Measurements from ENCODE around the gene ALG2. TPM values are rescaled to one million over a fixed set of nuclear protein-coding genes. Genes with fewer than 3 reads are reported as not detected.

ALG2 gene
- polyA plus RNA-seq, 1 of the 3 experiments (the other 2 are of a cell fraction): 31.6 TPM

DNA sequence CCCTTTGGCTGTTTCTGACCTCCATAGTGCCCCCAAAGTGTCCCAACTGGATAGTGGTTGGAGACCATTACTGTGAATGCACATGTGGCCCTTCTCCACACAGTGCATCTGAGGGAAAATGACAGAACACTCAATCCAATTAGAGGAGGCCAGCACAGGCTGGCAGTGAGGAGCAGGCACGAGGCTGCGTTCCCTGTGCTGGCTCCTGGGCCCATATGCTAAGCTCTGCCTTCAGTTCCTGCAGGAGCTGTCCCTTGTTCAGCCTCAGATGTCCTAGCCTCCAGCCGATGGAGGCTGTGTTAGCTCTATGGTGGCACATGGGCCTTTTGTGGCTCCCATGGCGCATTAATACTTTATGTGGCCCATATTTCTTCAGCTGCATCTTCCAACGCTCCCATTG lies 35.8 kb downstream of the ALG2 start (continued):
- TF ChIP-seq, protein P1, sequence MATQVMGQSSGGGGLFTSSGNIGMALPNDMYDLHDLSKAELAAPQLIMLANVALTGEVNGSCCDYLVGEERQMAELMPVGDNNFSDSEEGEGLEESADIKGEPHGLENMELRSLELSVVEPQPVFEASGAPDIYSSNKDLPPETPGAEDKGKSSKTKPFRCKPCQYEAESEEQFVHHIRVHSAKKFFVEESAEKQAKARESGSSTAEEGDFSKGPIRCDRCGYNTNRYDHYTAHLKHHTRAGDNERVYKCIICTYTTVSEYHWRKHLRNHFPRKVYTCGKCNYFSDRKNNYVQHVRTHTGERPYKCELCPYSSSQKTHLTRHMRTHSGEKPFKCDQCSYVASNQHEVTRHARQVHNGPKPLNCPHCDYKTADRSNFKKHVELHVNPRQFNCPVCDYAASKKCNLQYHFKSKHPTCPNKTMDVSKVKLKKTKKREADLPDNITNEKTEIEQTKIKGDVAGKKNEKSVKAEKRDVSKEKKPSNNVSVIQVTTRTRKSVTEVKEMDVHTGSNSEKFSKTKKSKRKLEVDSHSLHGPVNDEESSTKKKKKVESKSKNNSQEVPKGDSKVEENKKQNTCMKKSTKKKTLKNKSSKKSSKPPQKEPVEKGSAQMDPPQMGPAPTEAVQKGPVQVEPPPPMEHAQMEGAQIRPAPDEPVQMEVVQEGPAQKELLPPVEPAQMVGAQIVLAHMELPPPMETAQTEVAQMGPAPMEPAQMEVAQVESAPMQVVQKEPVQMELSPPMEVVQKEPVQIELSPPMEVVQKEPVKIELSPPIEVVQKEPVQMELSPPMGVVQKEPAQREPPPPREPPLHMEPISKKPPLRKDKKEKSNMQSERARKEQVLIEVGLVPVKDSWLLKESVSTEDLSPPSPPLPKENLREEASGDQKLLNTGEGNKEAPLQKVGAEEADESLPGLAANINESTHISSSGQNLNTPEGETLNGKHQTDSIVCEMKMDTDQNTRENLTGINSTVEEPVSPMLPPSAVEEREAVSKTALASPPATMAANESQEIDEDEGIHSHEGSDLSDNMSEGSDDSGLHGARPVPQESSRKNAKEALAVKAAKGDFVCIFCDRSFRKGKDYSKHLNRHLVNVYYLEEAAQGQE (IDR thresholded peaks at IDR 0.05; ENCODE audit: low read depth, low read length): no peak
- TF ChIP-seq, protein P2, sequence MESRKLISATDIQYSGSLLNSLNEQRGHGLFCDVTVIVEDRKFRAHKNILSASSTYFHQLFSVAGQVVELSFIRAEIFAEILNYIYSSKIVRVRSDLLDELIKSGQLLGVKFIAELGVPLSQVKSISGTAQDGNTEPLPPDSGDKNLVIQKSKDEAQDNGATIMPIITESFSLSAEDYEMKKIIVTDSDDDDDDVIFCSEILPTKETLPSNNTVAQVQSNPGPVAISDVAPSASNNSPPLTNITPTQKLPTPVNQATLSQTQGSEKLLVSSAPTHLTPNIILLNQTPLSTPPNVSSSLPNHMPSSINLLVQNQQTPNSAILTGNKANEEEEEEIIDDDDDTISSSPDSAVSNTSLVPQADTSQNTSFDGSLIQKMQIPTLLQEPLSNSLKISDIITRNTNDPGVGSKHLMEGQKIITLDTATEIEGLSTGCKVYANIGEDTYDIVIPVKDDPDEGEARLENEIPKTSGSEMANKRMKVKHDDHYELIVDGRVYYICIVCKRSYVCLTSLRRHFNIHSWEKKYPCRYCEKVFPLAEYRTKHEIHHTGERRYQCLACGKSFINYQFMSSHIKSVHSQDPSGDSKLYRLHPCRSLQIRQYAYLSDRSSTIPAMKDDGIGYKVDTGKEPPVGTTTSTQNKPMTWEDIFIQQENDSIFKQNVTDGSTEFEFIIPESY (IDR thresholded peaks at IDR 0.05; ENCODE audit: borderline replicate concordance, low read depth): no peak
- TF ChIP-seq SIN3A (IDR thresholded peaks at IDR 0.05; ENCODE audit: borderline replicate concordance, low read depth, low read length) (no peak), POLR2AphosphoS5 (IDR thresholded peaks at IDR 0.05; ENCODE audit: low read depth, low read length) (no peak), FOXM1 (IDR thresholded peaks at IDR 0.05; ENCODE audit: low read depth) (no peak), MXI1 (IDR thresholded peaks at IDR 0.05; ENCODE audit: low read depth, low read length) (peak; percentile 81)
- TF ChIP-seq, protein P3, sequence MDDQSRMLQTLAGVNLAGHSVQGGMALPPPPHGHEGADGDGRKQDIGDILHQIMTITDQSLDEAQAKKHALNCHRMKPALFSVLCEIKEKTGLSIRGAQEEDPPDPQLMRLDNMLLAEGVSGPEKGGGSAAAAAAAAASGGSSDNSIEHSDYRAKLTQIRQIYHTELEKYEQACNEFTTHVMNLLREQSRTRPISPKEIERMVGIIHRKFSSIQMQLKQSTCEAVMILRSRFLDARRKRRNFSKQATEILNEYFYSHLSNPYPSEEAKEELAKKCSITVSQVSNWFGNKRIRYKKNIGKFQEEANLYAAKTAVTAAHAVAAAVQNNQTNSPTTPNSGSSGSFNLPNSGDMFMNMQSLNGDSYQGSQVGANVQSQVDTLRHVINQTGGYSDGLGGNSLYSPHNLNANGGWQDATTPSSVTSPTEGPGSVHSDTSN (IDR thresholded peaks at IDR 0.05): no peak

DNA sequence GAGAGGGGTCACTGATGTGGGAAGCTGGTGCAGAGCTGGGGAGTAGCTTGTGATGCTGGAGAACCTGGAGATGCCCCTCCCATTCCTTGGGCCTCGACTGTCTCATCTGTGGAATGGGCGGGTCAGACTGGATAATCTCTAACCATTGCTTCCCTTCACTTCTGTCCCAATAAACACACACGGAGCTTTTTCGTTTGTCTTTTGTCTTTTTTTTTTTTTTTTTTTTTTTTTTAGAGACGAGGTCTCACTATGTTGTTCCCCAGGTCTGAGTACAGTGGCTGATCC lies 36.5 kb downstream of the ALG2 start:
- H3F3A ChIP-seq (replicated peaks; ENCODE audit: insufficient read depth): no peaks in the 10 kb centered on the region
- CTCF ChIA-PET: interaction anchor here (0.8 to 5.5 kb wide), 50 partner anchors 9 to 1416 kb away, joined by 3 to 66 read pairs (median 5); partner anchors contain the start of genes ALG2, SEC61B and STX17
- WGBS (ENCODE audit: low lambda C conversion rate): 71% methylated on average over 5 of the region's 5 CpGs
- H3K9me2 ChIP-seq: no peaks in the 10 kb centered on the region
- no peak overlapping the region for H3K4me2 ChIP-seq
- DNase-seq: no peak
- H3K36me3 ChIP-seq (replicated peaks in 1 of 2; ENCODE audit: control insufficient read depth in 1 of 2, insufficient read depth in 2 of 2, low read length in 1 of 2): no peaks in the 10 kb centered on the region
- no peaks in the 10 kb centered on the region for H3K9me3 ChIP-seq
- TF ChIP-seq ELF1 (IDR thresholded peaks at IDR 0.05) (no peak), GABPA (IDR thresholded peaks at IDR 0.05; ENCODE audit: low read depth) (no peak), NRF1 (IDR thresholded peaks at IDR 0.05; ENCODE audit: low read depth, low read length) (no peak), SMC3 (IDR thresholded peaks at IDR 0.05; ENCODE audit: low read depth, low read length) (no peak)
- TF ChIP-seq, protein P2 (IDR thresholded peaks at IDR 0.05; ENCODE audit: borderline replicate concordance, low read depth): no peak
- TF ChIP-seq, protein P4, sequence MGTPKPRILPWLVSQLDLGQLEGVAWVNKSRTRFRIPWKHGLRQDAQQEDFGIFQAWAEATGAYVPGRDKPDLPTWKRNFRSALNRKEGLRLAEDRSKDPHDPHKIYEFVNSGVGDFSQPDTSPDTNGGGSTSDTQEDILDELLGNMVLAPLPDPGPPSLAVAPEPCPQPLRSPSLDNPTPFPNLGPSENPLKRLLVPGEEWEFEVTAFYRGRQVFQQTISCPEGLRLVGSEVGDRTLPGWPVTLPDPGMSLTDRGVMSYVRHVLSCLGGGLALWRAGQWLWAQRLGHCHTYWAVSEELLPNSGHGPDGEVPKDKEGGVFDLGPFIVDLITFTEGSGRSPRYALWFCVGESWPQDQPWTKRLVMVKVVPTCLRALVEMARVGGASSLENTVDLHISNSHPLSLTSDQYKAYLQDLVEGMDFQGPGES (IDR thresholded peaks at IDR 0.05; ENCODE audit: low read depth, low read length): no peak
- H3K4me3 ChIP-seq (ENCODE audit: low read depth in 2 of 2, low read length in 1 of 2): no peak overlapping the region
- no peaks in the 10 kb centered on the region for H4K20me1 ChIP-seq (ENCODE audit: insufficient read depth)
- no peaks in the 10 kb centered on the region for H3K27me3 ChIP-seq (ENCODE audit: insufficient read depth)
- no peak overlapping the region; a peak in 1 of 4 replicates for H3K27ac ChIP-seq (ENCODE audit: low read depth in 2 of 2, low read length in 1 of 2)
- H3K79me2 ChIP-seq (ENCODE audit: insufficient read depth): no peaks in the 10 kb centered on the region
- H2AFZ ChIP-seq (ENCODE audit: low read depth): no peak overlapping the region
- no peak overlapping the region for H3K9ac ChIP-seq
- POLR2A ChIA-PET: interaction anchor here (0.8 to 1.4 kb wide), 2 partner anchors 13 to 15 kb away, joined by 4 read pairs; no protein-coding TSS in a partner anchor
- H3K4me1 ChIP-seq (ENCODE audit: control insufficient read depth in 1 of 2, insufficient read depth in 2 of 2, low read depth in 1 of 2, low read length in 1 of 2): peaks cover 3 to 29% of the 10 kb centered on the region in 2 experiments; a peak in 1 of 4 replicates
